SK-N-SH treated with all-trans-retinoic acid at 6 μM for 48 hours (cell line): ENCODE measurements around the gene KCNH5.

Experiments used
- ARNTL ChIP-seq: fragments of 450-650 bp; formaldehyde crosslinking; IDR thresholded peaks from 2 replicates; pipeline ENCODE4 v1.5.0; 2020; ENCODE audit warnings: low read depth, mild to moderate bottlenecking, moderate library complexity, borderline replicate concordance
- ESRRG ChIP-seq: fragments of 250-450 bp; sonication (Bioruptor Pico); IDR thresholded peaks from 2 replicates; pipeline ENCODE4 v1.6.1; 2021; ENCODE audit warnings: mild to moderate bottlenecking
- PATZ1 ChIP-seq: fragments of 250-450 bp; sonication (Bioruptor Pico); IDR thresholded peaks from 2 replicates; pipeline ENCODE4 v1.8.0; 2020; ENCODE audit warnings: mild to moderate bottlenecking, moderate library complexity, borderline replicate concordance
- TOX ChIP-seq: fragments of 250-450 bp; sonication (Bioruptor Pico); IDR thresholded peaks from 2 replicates; pipeline ENCODE4 v1.8.0; 2021; ENCODE audit warnings: mild to moderate bottlenecking, moderate library complexity, borderline replicate concordance
- ZC3H10 ChIP-seq: fragments of 250-450 bp; sonication (Bioruptor Pico); IDR thresholded peaks from 2 replicates; pipeline ENCODE4 v1.5.1; 2021; ENCODE audit warnings: mild to moderate bottlenecking, moderate library complexity
- ZFP3 ChIP-seq: fragments of 250-450 bp; sonication (Bioruptor Pico); IDR thresholded peaks from 2 replicates; pipeline ENCODE4 v1.5.0; 2020; ENCODE audit warnings: mild to moderate bottlenecking, moderate library complexity
- ZFP30 ChIP-seq: fragments of 450-650 bp; formaldehyde crosslinking; IDR thresholded peaks from 2 replicates; pipeline ENCODE4 v1.5.0; 2022; ENCODE audit warnings: mild to moderate bottlenecking, moderate library complexity
- ZNF70 ChIP-seq: fragments of 450-650 bp; formaldehyde crosslinking; IDR thresholded peaks from 2 replicates; pipeline ENCODE4 v1.5.0; 2020; ENCODE audit warnings: mild to moderate bottlenecking, moderate library complexity

- TF ChIP-seq ZC3H10 (CRISPR knock-in tag) (no peak), TOX (CRISPR knock-in tag) (no peak), ZNF70 (CRISPR knock-in tag) (no peak), ZFP3 (no peak), ZFP30 (CRISPR knock-in tag) (no peak), ESRRG (CRISPR knock-in tag) (no peak), ARNTL (CRISPR knock-in tag) (no peak), PATZ1 (CRISPR knock-in tag) (no peak)
Measured at GRCh38 chr14:63045234-63045611, at the start of gene KCNH5.
